Ramos (cell line): ENCODE results near the gene KLHL6.
"Not testable (repeated sequence)": the region's sequence is repeated elsewhere in the genome, so short reads cannot be mapped to it uniquely, and the experiment has no call there.

Experiments
- in situ Hi-C: fragments of 300-500 bp; cut with MboI; formaldehyde crosslinking; loops from one replicate; pipeline ENCODE4 v1.14.3; 2022; ENCODE audit warnings: low sequenced_read_pairs; ENCODE audit not compliant: unreplicated experiment

KLHL6 gene

DNA sequence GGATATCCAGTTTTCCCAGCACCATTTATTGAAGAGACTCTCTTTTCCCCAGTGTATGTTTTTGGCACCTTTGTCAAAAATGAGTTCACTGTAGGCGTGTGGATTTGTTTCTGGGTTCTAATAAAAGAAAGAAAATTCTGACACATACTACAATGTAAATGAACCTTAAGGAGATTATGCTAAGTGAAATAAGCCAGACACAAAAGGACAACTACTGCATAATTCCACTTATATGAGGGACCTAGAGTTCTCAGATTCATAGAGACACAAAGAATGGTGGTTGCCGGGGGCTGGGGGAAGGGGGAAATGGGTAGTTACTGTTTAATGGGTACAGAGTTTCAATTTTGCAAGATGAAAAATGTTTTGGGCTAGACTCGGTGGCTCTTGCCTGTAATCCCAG is 14.7 kb upstream of the KLHL6 start:
- in situ Hi-C loops = not testable (repeated sequence)

DNA sequence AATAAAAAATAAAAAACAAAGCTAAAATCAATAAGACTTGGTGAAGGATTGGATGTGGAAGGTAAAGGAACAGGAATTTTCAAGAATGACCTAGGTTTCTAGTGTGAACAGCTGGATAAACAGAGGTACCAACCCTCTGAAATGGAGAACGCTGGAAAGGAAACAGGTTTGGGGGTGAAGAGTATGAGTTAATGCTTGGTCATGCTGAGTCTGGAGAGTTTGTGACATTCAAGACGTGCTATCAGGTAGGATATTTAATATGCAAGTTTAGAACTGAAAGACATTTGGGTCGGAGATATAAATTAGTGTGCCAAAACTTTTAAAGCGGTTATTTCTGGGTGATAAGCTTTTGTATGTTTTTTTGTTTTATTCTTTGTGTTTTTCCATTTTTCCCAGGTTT is 11.4 kb upstream of the KLHL6 start:
- in situ Hi-C loops = no loop called here

DNA sequence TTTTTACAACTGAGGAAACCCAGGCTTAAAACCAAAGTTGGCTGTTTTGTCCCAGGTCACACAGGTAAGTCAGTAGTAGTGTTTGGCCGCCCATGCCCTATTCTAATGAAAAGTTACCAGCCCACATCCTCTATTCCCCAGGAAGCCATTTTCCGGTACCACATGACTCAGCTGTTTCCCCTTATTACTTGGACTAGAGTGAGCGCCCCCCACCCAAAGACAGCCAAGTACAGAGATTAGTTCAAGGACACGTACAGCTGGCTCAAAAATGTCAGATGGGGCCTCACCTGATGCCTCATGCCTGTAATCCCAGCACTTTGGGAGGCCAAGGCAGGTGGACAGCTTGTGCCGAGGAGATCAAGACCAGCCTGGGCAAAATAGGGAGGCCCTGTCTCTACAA is 8.5 kb upstream of the KLHL6 start:
- in situ Hi-C loops = no loop called here

DNA sequence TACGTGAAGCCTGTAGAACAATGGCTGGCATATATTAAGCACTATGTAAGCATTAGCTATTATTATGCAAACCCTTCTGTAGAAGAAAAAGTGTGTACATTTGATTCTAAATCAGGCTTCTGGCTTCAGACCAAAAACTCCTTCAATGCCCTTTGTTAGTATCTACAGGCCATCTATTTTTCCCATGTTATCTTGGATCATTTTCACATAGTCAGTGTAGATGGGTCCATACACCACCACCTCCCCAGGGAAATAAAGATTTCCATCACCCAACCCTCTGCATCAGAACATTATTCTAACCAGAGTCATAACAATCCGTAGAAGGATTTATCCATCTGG is 8.0 kb upstream of the KLHL6 start:
- in situ Hi-C loops = no loop called here

DNA sequence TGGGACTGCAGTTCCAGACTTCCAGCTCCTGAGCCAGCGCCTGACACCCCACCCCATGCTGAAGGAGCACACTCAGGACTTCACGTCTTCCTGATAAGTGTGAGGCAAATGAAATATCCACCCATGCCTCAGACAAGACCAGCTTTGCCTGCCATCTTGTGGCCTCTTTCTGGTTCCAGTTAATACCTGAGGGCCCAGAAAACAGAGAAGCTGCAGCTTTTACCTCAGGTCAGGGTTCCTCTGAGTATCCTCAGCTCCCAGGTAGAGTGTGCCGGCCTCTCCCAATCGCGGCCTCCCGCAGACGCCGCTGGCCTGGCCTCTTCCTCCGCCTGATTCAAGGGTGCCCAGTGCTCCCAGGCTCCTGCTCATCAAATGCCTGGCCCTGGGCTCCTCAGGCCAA is 5.1 kb upstream of the KLHL6 start:
- in situ Hi-C loops = no loop called here

DNA sequence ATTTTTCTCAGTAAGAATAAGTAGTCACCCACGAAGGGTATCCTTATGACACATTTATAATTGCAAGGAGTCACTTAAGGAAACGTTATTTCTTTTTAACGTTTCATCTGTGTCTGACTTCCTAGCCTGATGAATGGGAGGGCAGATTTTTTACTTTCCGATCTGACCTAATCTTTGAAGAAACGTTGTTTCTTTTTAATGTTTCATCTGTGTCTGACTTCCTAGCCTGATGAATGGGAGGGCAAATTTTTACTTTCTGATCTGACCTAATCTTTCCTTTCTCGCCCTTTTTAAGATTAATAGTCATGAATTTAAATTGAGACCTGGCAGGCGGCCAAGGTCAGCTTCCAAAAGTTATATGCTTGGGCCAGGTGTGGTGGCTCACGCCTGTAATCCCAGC is 3.0 kb upstream of the KLHL6 start:
- in situ Hi-C loops = loop anchor here (10.0 kb wide), 1 partner anchor 84 kb away; no protein-coding TSS in a partner anchor

DNA sequence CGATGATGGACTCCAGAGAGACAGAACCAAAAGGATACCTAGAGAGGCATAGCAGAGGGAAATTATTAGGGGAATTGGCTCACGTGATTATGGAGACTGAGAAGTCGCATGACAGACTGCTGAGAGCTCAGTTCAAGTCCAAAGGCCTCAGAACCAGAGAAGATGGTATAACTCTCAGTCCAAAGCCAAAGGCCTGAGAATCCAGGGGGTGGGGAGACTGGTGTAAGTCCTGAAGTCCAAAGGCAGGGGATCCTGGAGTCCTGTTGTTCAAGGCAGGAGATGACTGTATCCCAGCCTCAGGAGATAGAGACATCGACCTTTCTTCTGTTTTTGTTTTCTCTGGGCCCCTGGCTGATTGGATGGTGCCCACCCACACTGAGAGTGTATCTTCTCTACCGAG is 1.2 kb upstream of the KLHL6 start:
- in situ Hi-C loops = loop anchor here (10.0 kb wide), 1 partner anchor 82 kb away; no protein-coding TSS in a partner anchor

DNA sequence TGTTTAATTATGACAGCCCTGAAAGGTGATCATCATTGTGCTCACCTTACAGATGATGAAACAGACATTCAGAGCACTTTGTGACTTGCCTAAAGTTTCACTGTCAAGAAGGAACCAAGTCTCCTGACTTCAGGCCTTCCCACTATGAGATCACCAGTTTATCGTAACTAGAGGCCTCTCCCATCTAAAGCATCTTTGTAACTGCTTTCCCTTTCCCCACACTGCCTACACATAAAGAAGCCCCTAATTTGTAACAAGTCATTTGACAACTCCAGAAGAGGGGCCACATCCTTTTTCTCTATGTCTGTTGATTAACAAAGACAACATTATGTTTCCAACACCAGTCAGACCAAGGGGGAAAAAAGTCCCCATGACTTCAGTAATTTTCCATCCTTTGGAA is 1.1 kb downstream of the KLHL6 start:
- in situ Hi-C loops = loop anchor here (10.0 kb wide), 1 partner anchor 80 kb away; no protein-coding TSS in a partner anchor

DNA sequence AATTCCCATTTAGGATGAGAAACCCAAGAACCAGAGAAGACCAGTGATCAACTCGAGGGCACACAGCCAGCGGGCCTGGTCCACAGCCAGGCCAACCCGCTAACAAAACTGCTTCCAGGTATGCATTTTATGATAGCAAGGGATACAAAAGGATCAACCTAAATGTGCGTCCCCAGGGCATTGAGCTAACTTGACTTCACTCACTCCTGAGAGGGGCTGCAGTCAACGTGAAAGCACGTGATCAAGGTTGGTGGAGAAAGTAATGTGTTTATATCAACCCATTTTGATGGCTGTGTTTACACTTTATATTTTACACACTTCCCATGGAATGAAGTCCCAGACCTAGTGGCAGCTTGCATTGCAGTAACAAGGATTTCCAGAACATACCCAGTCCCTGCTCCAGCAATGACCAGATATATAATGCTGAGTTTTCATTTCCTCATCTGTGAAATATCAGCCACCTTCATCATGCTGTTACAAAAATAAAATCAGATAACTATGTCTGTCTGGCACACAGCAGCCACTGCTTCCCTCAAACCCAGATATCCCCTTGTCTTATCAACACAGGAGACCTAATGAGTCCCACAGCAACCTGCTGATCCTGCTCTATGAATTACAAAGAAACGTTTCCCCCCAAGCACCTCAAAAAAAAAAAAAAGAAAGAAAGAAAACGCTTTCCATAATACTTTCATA is 2.0 kb downstream of the KLHL6 start:
- in situ Hi-C loops = loop anchor here (10.0 kb wide), 1 partner anchor 79 kb away; no protein-coding TSS in a partner anchor

DNA sequence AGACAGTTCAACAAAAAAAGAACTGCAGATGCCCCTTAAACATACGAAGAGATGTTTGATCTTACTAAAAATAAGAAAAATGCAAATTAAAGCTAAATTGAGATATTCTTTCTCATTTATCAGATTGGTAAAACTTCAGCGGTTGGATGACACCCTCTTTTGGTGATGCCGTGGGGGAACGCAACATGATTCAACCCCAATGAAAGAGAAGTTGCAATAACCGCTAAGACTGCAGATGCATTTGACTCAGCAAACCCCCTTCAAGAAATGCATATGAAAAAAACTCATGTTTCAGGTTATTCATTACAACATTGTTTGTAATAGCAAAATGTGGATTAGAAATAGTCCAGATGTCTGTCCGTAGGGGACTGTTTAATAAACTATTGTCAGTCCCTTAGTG is 3.6 kb downstream of the KLHL6 start:
- in situ Hi-C loops = loop anchor here (10.0 kb wide), 1 partner anchor 77 kb away; no protein-coding TSS in a partner anchor

DNA sequence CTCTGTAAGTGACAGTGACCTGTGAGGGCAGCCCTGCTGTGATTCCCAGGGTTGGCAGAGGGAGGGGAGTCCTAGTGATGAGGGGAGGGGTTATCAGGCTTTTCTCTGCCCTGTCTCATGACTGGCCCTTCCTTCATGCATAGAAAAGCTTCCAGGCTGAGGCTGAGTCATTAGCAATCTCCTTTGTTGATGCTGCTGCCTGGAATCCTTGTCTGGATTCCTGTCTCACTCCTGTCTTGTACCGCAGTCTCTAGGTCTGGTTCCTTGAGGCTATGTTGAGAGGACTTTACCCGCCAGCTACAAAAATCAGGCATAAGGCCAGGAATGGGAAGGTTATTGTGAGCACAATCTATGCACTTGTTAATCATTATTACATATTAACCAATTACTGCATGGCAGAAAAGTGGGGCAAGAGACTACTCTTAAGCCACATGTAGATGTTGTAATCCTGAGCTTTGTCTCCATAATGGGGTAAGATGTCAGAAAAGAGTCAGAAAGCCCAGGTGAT is 7.2 kb downstream of the KLHL6 start:
- in situ Hi-C loops = no loop called here

DNA sequence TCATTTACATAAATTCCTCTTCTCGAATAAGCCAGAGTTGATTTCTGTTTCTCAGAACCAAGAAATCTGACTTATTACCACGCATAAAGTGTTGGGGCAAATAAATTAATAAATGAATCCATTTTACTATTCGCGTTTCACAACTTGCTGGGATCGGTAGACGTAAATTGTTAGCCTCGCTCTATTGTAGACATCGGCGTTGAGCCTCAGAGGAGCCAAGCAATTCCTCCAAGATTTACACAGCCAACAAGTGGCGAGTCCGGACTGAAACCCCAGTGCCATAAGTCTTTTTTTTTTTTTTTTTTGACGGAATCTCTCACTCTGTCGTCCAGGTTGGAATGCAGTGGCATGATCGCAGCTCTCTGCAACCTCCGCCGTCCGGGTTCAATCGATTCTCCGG is 8.9 kb downstream of the KLHL6 start:
- in situ Hi-C loops = no loop called here

DNA sequence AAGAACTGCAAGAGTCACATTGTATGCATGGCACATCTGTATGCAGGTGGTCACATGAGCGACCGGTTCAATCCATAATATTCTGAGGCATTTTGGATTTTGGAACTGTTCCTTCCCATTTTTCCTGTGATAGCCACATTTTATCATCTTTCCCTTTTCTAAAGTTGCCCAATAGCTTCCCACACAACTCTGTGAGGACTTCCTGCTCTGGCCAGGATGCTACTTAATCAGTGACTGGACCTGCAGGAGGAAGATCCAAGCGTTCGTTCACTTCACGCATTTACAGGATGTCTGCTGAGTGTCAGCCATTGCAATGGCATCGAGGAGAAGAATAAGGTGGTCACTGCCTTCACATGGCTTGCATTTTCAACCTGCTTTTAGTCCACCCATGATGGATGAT is 9.8 kb downstream of the KLHL6 start:
- in situ Hi-C loops = no loop called here

DNA sequence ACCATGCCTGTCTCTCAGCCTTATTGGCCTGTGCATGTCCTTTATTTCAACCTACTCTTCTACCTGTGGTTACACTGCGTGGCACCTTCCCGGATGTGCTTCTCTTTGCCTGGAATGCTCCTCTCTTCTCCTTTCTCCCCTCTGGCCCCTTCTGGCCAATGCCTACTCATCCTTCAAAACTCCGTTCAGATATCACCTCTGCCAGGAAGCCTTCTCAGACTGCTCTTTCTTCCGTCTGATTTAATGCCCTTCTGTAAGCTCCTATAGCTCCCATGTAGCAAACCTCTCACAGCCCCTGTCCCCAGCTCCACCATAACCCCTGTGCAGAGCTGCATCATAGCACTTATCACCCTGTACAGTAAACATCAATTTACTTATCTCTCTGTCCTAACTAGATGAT is 13.2 kb downstream of the KLHL6 start:
- in situ Hi-C loops = no loop called here

DNA sequence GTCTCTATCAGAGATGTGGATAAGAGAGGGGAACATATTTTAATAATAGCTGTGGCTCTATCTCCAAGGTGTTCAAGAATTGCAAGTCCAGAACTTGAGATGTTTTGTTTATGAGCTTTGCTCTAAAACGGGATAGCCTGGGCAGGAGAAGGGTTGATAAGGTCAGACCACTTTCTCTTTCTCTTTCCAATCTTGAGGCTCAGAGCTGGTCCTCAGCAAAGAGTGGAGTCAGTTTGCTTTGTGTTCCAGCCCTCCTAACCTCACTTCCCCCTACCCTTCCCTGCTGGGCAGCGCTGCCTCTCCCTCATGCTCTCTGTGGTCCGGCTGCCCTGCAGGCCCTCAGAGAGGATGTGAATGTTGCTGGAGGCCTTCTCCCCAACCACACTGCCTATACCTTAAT is 13.8 kb downstream of the KLHL6 start:
- in situ Hi-C loops = no loop called here

DNA sequence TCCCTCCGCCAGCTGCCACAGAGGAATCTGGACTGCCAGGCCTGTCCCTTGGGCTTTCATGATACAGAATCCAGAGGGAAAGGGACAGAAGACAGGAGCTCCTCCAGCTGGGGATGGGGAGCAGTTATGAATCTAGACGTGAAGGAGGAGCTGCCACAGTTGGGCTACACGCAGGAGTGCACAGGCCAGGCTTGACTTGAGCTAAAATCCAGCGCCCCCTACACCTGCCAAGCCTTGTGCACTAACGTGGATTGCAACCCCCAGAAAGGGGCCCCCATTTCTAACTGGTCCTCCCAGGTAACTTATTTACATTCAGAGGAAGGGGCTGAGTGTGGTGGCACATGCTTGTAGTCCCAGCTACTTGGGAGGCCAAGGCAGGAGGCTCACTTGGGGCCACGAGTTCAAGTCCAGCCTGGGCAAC is 14.3 kb downstream of the KLHL6 start:
- in situ Hi-C loops = no loop called here

DNA sequence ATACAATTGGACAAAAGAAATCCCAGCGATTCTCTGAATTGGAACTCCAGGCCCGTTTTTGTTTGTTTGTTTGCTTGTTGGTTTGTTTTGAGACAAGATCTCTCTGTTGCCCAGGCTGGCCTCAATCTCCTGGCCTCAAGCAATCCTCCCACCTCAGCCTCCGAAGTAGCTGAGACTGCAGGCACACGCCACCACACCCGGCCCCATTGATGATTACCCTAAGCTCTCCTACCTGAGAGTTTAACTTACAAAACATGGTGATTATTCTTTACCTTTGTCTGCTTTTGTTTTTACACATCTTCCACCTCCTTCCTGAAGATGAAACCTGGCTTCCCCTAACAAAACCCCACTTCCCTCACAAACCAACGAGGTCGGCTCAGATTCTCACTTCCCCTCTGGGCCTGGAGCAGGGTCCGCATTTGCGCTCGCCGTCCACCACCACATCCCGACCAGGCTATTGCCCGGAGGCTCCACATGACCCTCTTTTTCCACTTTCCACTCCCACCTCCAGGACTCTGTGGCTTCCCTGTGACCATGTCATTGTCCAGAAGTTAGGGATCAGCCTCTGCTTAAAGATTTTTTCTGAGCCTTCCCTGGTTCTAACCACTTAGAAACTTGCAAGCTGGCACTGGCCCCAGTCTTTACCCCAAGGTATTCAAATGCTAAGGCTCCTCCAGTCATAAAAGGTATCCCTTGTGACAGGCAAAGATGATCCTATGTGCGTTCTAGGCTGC is 14.8 kb downstream of the KLHL6 start:
- in situ Hi-C loops = no loop called here

DNA sequence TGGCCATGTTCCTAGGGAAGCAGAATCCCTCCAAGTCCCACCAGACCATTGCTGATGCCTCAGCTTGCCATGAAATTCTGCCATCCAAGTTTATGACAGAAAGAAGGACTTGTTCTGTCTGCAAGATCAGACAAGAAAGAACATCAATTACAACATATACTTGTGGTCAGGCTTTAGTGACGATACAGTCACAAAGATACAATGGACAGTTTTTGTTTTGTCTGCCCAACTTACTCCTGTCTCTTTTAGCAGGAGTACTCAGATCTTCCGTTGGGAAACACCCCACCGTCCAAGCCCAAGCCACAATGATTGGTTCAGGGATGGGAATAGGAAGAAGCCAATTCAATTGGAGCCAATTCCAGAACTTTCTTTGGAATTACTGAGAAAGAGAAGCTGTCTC is 15.7 kb downstream of the KLHL6 start:
- in situ Hi-C loops = no loop called here

DNA sequence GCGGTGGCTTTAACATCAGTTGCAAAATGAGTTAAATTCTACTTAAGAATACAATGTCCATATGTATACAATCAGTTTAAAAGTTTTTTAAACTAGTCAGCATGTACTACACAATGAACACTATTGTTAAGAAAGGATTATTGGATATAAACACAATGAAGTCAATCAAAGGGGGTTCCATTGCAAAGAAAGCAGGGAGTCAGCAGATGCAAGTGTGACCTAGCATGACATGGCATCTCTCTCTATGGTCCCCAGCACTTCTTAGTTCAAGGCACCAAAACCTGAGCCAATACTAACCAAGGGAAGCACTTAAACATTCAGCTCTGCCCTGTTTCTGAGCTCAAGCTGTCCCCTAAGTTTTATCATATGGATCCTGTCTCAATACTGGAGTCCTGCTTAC is 17.0 kb downstream of the KLHL6 start:
- in situ Hi-C loops = no loop called here

DNA sequence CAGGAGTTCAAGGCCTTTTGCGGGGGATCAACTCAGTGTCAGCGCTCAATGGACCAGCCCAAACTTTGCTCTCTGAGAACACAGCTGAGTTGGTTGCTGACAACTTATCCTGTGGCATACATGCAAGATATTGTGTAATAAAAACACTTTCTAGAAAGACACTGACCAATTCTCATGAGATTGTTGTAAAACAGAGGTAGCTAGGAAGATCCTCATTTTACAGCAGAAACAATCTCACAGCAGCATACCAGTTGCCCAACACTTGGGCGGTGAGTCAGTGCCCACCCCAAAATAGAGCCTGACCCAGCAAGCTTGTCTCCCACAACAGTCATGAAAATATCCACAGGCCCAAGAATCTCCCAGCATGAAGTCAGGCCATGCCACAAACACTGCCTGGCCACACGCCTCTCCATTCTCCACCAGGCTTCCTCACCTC is 18.2 kb downstream of the KLHL6 start:
- in situ Hi-C loops = no loop called here

DNA sequence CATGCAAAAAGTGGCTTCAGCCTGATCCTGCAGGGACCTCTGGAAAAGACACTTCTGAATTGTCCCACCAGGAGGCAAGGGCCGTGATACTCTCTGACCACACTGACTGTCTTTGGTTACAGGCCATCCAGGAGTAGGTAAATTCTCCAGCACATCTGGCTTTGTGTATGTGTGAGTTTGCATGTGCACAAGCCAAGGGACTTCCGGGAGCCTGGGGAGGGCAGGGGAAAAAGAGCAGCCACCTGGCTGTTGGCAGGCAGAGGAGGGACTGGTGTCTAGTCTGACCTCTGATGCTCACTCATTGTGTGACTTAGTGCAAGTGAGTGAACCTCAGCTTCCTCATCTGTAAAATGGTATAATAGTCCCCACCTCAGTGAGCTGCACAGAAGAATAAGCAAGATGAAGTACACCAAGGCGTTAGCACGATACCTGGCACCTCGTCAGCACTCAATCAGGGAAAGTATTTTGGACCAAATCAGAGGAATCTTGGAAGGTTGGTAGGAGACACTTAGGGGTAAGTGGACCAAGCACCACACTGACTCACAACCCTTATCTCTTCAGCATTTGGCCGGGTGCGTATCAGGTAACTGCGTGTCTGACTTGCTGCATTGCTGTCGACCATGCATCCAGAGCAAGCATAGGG is 19.1 kb downstream of the KLHL6 start:
- in situ Hi-C loops = no loop called here
